Adrenal gland (tissue), 12 donors: ENCODE data around the gene DCBLD1. TPM values are rescaled to one million over a fixed set of nuclear protein-coding genes. Genes with fewer than 3 reads are reported as not detected.

Experiments used
- DNase-seq, 7 donors: peaks; one replicate each; pipeline ENCODE4 v3.0.0-alpha.2; 2019 to 2020
- H3K27ac ChIP-seq, 5 donors: fragments of 200-600 bp; sonication (generic) in 4 of 5; 1 replicate in 3 of 5; 2 replicates in 2 of 5; pipeline versions ENCODE4 v1.5.1 to v1.8.0; 2016 to 2020; ENCODE audit warnings: mild to moderate bottlenecking in 1 of 5
- H3K27me3 ChIP-seq: fragments of 200-600 bp; 2 replicates; pipeline ENCODE4 v1.8.0; 2021
- H3K36me3 ChIP-seq, 2 donors: fragments of 200-600 bp; replicated peaks in 1 of 2; 1 replicate in 1 of 2; 2 replicates in 1 of 2; pipeline versions ENCODE4 v1.5.1 to v1.8.0; 2018 to 2022
- H3K4me1 ChIP-seq, 2 donors: fragments of 200-600 bp; replicated peaks in 1 of 2; 1 replicate in 1 of 2; 2 replicates in 1 of 2; pipeline versions ENCODE4 v1.5.1 to v1.8.0; 2018 to 2021
- H3K4me3 ChIP-seq, 4 donors: fragments of 200-600 bp; sonication (generic) in 3 of 4; one replicate each; pipeline ENCODE4 v1.5.1; 2016 to 2018
- H3K9me3 ChIP-seq, 3 donors: fragments of 200-600 bp; sonication (generic) in 1 of 3; replicated peaks in 1 of 3; 1 replicate in 2 of 3; 2 replicates in 1 of 3; pipeline versions ENCODE4 v1.5.1 to v1.8.0; 2016 to 2021
- CTCF ChIP-seq, 6 experiments: fragments of 450-650 bp in 4 of 6; fragments of 200-600 bp in 2 of 6; sonication (generic) in 1 of 6; IDR thresholded peaks; 1 replicate in 5 of 6; 2 replicates in 1 of 6; pipeline versions ENCODE4 v1.5.1 to v1.8.0; 2016 to 2021; ENCODE audit warnings: antibody characterized with exemption in 6 of 6, mild to moderate bottlenecking in 2 of 6, moderate library complexity in 1 of 6
- POLR2A ChIP-seq, 2 donors: fragments of 450-650 bp; IDR thresholded peaks; one replicate each; pipeline ENCODE4 v1.6.1; 2017; ENCODE audit warnings: antibody characterized with exemption in 2 of 2, mild to moderate bottlenecking in 2 of 2, moderate library complexity in 1 of 2
- WGBS, 4 donors: extraction: QIAGEN DNeasy Blood & Tissue Kit in 2 of 4; methylation state at CpG; one replicate each; pipeline versions ENCODE4 v1.1.5 to v1.1.7; 2013 to 2017; 5-methylcytosine and 5-hydroxymethylcytosine counted together
- intact Hi-C, 2 donors: fragments of 100-400 bp; cut with DNase I; formaldehyde crosslinking; loops; one replicate each; pipeline versions ENCODE4 v1.14.1 to v1.15.0; 2022 to 2023
- polyA plus RNA-seq, 3 donors: library from polyadenylated mRNA; stranded (reverse); fragments of 200-250 nt in 2 of 3; fragments of 350-450 nt in 1 of 3; fragmentation: Illumina TruSeq in 1 of 3; extraction: RNeasy Lipid Tissue Mini Kit (QIAGEN cat#74804) in 1 of 3; gene quantifications; one replicate each; pipeline ENCODE4 v1.2.3, GENCODE V29; 2013 to 2014
- total RNA-seq, 9 donors: library from RNA; depleted of rRNA in 4 of 9; stranded (reverse); fragments of >200 nt in 4 of 9; fragments of 120-200 nt in 1 of 9; fragmentation: NEBNext Ultra II Directional in 1 of 9; extraction: Animal tissue kit (Norgen Biotek cat#: 25700) in 1 of 9; gene quantifications; one replicate each; pipeline versions ENCODE4 v1.1.0 to v1.2.4, GENCODE V29; 2013 to 2023
- donor health status: healthy with polysubstance abuse.
- donor health status: Bipolar disorder and iron deficiency.
- donor health status: DM: yes; HTN: yes; CAD: no.
- donor health status: DM: no; HTN: no; CAD: no.
- donor health status: DM: no; HTN: no; CAD: no.
- donor health status: DM: yes; HTN: yes; CAD: no.

The DCBLD1 gene
- total and polyA plus RNA-seq, 12 donors: 4.2 to 17.1 (median 6.6) TPM

GRCh38 chr6:117481278-117481925, 1.1 kb upstream of the DCBLD1 start:
- Histone ChIP-seq H3K27me3 (no peaks in the 10 kb centered on the region), H3K4me1 (peaks cover 0 to 19% of the 10 kb centered on the region in 2 donors), H3K36me3 (no peaks in the 10 kb centered on the region), H3K27ac (peak overlapping the region in 1 of 5 donors; percentile 91), H3K9me3 (no peaks in the 10 kb centered on the region), H3K4me3 (no peak overlapping the region)
- intact Hi-C loops: no loop called here
- TF ChIP-seq POLR2A (IDR thresholded peaks at IDR 0.05) (no peak), CTCF (IDR thresholded peaks at IDR 0.05) (no peak)
- 53 to 60% (median 57%) methylated on average over 22 of the region's 22 CpGs for WGBS, 4 donors
- no peak for DNase-seq

GRCh38 chr6:117481926-117482239, 591 bp upstream of the DCBLD1 start:
- 59 to 81% (median 71%) methylated on average over 2 of the region's 2 CpGs for WGBS, 4 donors
- TF ChIP-seq POLR2A (IDR thresholded peaks at IDR 0.05) (no peak), CTCF (IDR thresholded peaks at IDR 0.05) (no peak)
- intact Hi-C loops: no loop called here
- H3K9me3 ChIP-seq: no peaks in the 10 kb centered on the region
- H3K27ac ChIP-seq: peak overlapping the region in 4 of 5 donors; percentile 80 to 91 (median 85)
- peak overlapping the region in 2 of 4 donors; percentile 27 to 86 for H3K4me3 ChIP-seq
- peaks cover 0 to 19% of the 10 kb centered on the region in 2 donors for H3K4me1 ChIP-seq
- no peak for DNase-seq
- H3K36me3 ChIP-seq: no peaks in the 10 kb centered on the region
- no peaks in the 10 kb centered on the region for H3K27me3 ChIP-seq

- TF ChIP-seq POLR2A (IDR thresholded peaks at IDR 0.05) (peak in 1 of 2 donors; percentile 54), CTCF (IDR thresholded peaks at IDR 0.05) (no peak)
- Histone ChIP-seq H3K27ac (peak overlapping the region; percentile 57 to 91 (median 84)), H3K27me3 (no peaks in the 10 kb centered on the region), H3K36me3 (no peaks in the 10 kb centered on the region), H3K4me1 (peaks cover 0 to 16% of the 10 kb centered on the region in 2 donors), H3K4me3 (peak overlapping the region; percentile 49 to 86 (median 60)), H3K9me3 (no peaks in the 10 kb centered on the region)
- WGBS, 4 donors: 0 to 1% (median 0%) methylated on average over 24 to 46 of the region's 46 CpGs
- intact Hi-C loops: no loop called here
- peak; percentile 72 to 83 (median 77) for DNase-seq
Measured at GRCh38 chr6:117483004-117483644, 650 bp downstream of the DCBLD1 start.

DNA sequence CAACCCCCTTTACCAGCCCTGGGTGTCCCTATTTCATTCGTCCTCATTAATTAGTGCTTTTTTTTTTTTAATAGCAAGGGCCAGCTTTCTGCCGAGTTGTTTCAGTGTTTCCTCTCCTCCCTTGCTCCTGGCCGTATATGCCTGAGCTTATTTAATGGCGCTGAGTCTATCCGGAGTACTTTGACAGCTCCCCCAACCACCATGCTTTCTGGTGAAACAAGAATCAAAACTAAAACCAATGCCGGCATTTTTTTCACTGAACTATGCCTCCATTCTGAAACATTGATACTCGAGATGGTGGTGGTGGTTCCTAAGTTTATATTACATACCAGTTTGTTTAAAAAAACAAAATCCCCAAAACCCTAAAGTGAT, 1.2 kb downstream of the DCBLD1 start:
- Histone ChIP-seq H3K4me1 (peaks cover 0 to 10% of the 10 kb centered on the region in 2 donors), H3K9me3 (no peaks in the 10 kb centered on the region), H3K4me3 (peak overlapping the region in 3 of 4 donors; percentile 49 to 86 (median 71)), H3K27me3 (no peaks in the 10 kb centered on the region), H3K36me3 (no peaks in the 10 kb centered on the region), H3K27ac (peak overlapping the region; percentile 57 to 91 (median 84))
- 0 to 2% (median 0%) methylated on average over 7 of the region's 7 CpGs for WGBS, 4 donors
- peak in 2 of 7 donors; percentile 15 to 21 for DNase-seq
- TF ChIP-seq POLR2A (IDR thresholded peaks at IDR 0.05): no peak
- intact Hi-C loops: no loop called here
